ENCODE measurements around the gene FAM114A1.

FAM114A1 gene

GRCh38 chr4:38860788-38861424 lies 6.7 kb upstream of the FAM114A1 start:
- peak; percentile 12 to 66 for DNase-seq

GRCh38 chr4:38861791-38862190 lies 5.8 kb upstream of the FAM114A1 start:
- no peak for DNase-seq

- no peak for DNase-seq
Measured at GRCh38 chr4:38865445-38865844, 2.2 kb upstream of the FAM114A1 start.

GRCh38 chr4:38866973-38867477 lies 581 bp upstream of the FAM114A1 start:
- no peak for DNase-seq

GRCh38 chr4:38868059-38868960 lies 704 bp downstream of the FAM114A1 start:
- DNase-seq = peak in 1 of 2 experiments; percentile 33

GRCh38 chr4:38869511-38869910 lies 1.9 kb downstream of the FAM114A1 start:
- no peak for DNase-seq

GRCh38 chr4:38870098-38870808 lies 2.6 kb downstream of the FAM114A1 start:
- no peak for DNase-seq

GRCh38 chr4:38871593-38871992 lies 4.0 kb downstream of the FAM114A1 start:
- no peak for DNase-seq

- no peak for DNase-seq
Measured at GRCh38 chr4:38872620-38873019, 5.0 kb downstream of the FAM114A1 start.

GRCh38 chr4:38873290-38873944 lies 5.8 kb downstream of the FAM114A1 start:
- no peak for DNase-seq

- no peak for DNase-seq
Measured at GRCh38 chr4:38876636-38877035, 9.0 kb downstream of the FAM114A1 start.

- DNase-seq = no peak
Measured at GRCh38 chr4:38884254-38884653, 16.6 kb downstream of the FAM114A1 start.

GRCh38 chr4:38889143-38889542 lies 21.5 kb downstream of the FAM114A1 start:
- DNase-seq = peak; percentile 70 to 83

GRCh38 chr4:38891051-38891983 lies 23.7 kb downstream of the FAM114A1 start:
- DNase-seq = no peak

- no peak for DNase-seq
Measured at GRCh38 chr4:38894322-38894982, 26.8 kb downstream of the FAM114A1 start.

GRCh38 chr4:38896940-38897339 lies 29.3 kb downstream of the FAM114A1 start:
- no peak for DNase-seq

GRCh38 chr4:38898245-38898644 lies 30.6 kb downstream of the FAM114A1 start:
- DNase-seq = no peak

- no peak for DNase-seq
Measured at GRCh38 chr4:38902221-38902620, 34.6 kb downstream of the FAM114A1 start.

- peak in 1 of 2 experiments; percentile 58 for DNase-seq
Measured at GRCh38 chr4:38902695-38903094, 35.1 kb downstream of the FAM114A1 start.

GRCh38 chr4:38904090-38904666 lies 36.6 kb downstream of the FAM114A1 start:
- DNase-seq = no peak

GRCh38 chr4:38904682-38905081 lies 37.1 kb downstream of the FAM114A1 start:
- DNase-seq = no peak
